H1 (cell line): ENCODE results near the gene TIE1. TPM values are rescaled to one million over a fixed set of nuclear protein-coding genes. Genes with fewer than 3 reads are reported as not detected.

Experiments used
- CTCF ChIA-PET: fragments of 300-600 bp; sonication (Branson Sonifier 250); formaldehyde crosslinking; loops from one replicate; lab custom pipeline; 2021; ENCODE audit not compliant: partially characterized antibody; lab: Charles Lee
- POLR2A ChIA-PET: fragments of 300-600 bp; sonication (Branson Sonifier 250); formaldehyde crosslinking; loops from one replicate; lab custom pipeline; 2021; ENCODE audit warnings: inconsistent platforms; ENCODE audit not compliant: partially characterized antibody; lab: Charles Lee
- DNase-seq, 2 experiments: peaks; one replicate each; pipeline versions ENCODE4 v3.0.0 to v3.0.0-alpha.2; 2010 to 2022; ENCODE audit warnings: low spot score in 2 of 2, low read depth in 1 of 2, mixed read lengths in 1 of 2
- FAIRE-seq: peaks from 2 replicates; lab custom pipeline; 2011; peaks lifted over from hg19 to GRCh38; lab: Jason Lieb, UNC
- H2AFZ ChIP-seq: 2 replicates; pipeline ENCODE4 v1.8.1; 2012; ENCODE audit warnings: low read length, inconsistent platforms
- H2AK5ac ChIP-seq: 2 replicates; pipeline ENCODE4 v1.6.1; 2013; ENCODE audit warnings: low read depth, low read length
- H2BK120ac ChIP-seq: replicated peaks from 2 replicates; pipeline ENCODE3; 2013; ENCODE audit warnings: low read depth, low read length, inconsistent platforms
- H2BK12ac ChIP-seq: 2 replicates; pipeline ENCODE4 v1.6.1; 2013; ENCODE audit warnings: low read depth, low read length
- H2BK15ac ChIP-seq: 2 replicates; pipeline ENCODE4 v1.6.1; 2013; ENCODE audit warnings: low read length
- H2BK20ac ChIP-seq: 2 replicates; pipeline ENCODE4 v1.6.1; 2013; ENCODE audit warnings: low read length
- H2BK5ac ChIP-seq: 2 replicates; pipeline ENCODE4 v1.6.1; 2013; ENCODE audit warnings: low read depth, low read length
- H3K14ac ChIP-seq: 2 replicates; pipeline ENCODE4 v1.6.1; 2013; ENCODE audit warnings: inconsistent platforms; ENCODE audit not compliant: insufficient read length
- H3K18ac ChIP-seq: 2 replicates; pipeline ENCODE4 v1.6.1; 2013; ENCODE audit warnings: low read length; ENCODE audit errors: extremely low read depth
- H3K23ac ChIP-seq: 2 replicates; pipeline ENCODE4 v1.6.1; 2013; ENCODE audit warnings: inconsistent platforms; ENCODE audit not compliant: insufficient read length
- H3K23me2 ChIP-seq: 2 replicates; pipeline ENCODE4 v1.6.1; 2013; ENCODE audit warnings: low read depth, low read length
- H3K27ac ChIP-seq: 2 replicates; pipeline ENCODE4 v1.6.1; 2011; ENCODE audit warnings: low read depth, low read length, inconsistent platforms
- H3K27me3 ChIP-seq, 4 experiments: replicated peaks in 1 of 4; 1 replicate in 1 of 4; 2 replicates in 3 of 4; pipeline versions ENCODE4 v1.6.1 to v1.8.1; 2011 to 2013; ENCODE audit warnings: low read length in 3 of 4, mild to moderate bottlenecking in 3 of 4, inconsistent platforms in 2 of 4, mixed read lengths in 2 of 4, moderate library complexity in 1 of 4; ENCODE audit not compliant: control insufficient read depth in 3 of 4, insufficient read depth in 3 of 4; ENCODE audit errors: extremely low read depth in 1 of 4
- H3K36me3 ChIP-seq, 4 experiments: 2 replicates each; pipeline versions ENCODE4 v1.6.1 to v1.8.1; 2011 to 2013; ENCODE audit warnings: mild to moderate bottlenecking in 4 of 4, low read length in 3 of 4, moderate library complexity in 2 of 4, control low read depth in 1 of 4, inconsistent platforms in 1 of 4; ENCODE audit not compliant: insufficient read depth in 4 of 4, control insufficient read depth in 2 of 4
- H3K4ac ChIP-seq: replicated peaks from 2 replicates; pipeline ENCODE3; 2013; ENCODE audit warnings: low read length, low read depth, mixed read lengths, inconsistent platforms; ENCODE audit not compliant: insufficient read length
- H3K4me1 ChIP-seq, 4 experiments: replicated peaks in 1 of 4; 1 replicate in 1 of 4; 2 replicates in 3 of 4; pipeline versions ENCODE4 v1.6.1 to v1.8.1; 2011 to 2013; ENCODE audit warnings: low read length in 3 of 4, inconsistent platforms in 2 of 4, mixed read lengths in 1 of 4; ENCODE audit not compliant: insufficient read depth in 4 of 4, control insufficient read depth in 3 of 4
- H3K4me2 ChIP-seq, 2 experiments: 2 replicates each; pipeline versions ENCODE4 v1.6.1 to v1.8.1; 2011 to 2013; ENCODE audit warnings: low read depth in 2 of 2, low read length in 2 of 2, control low read depth in 1 of 2, inconsistent platforms in 1 of 2, mild to moderate bottlenecking in 1 of 2; ENCODE audit not compliant: insufficient read depth in 1 of 2
- H3K4me3 ChIP-seq, 4 experiments: fragments of 200-600, 300-600 bp in 1 of 4; sonication (generic), shearing (Covaris generic), sonication (Bioruptor Twin) in 1 of 4; 2 replicates each; pipeline versions ENCODE4 v1.5.1 to v1.8.1; 2011 to 2016; ENCODE audit warnings: low read length in 4 of 4, low read depth in 3 of 4, control low read depth in 2 of 4, inconsistent platforms in 2 of 4, mild to moderate bottlenecking in 2 of 4, mixed read lengths in 1 of 4, moderate library complexity in 1 of 4; ENCODE audit not compliant: insufficient read depth in 2 of 4; ENCODE audit errors: extremely low read depth in 1 of 4
- H3K56ac ChIP-seq: replicated peaks from 2 replicates; pipeline ENCODE3; 2013; ENCODE audit warnings: low read depth, mild to moderate bottlenecking, mixed read lengths, low read length, inconsistent platforms; ENCODE audit not compliant: insufficient read length
- H3K79me1 ChIP-seq: 2 replicates; pipeline ENCODE4 v1.6.1; 2013; ENCODE audit warnings: low read depth, low read length, control low read depth
- H3K79me2 ChIP-seq, 2 experiments: 2 replicates each; pipeline versions ENCODE4 v1.6.1 to v1.8.1; 2012 to 2013; ENCODE audit warnings: low read length in 2 of 2, mild to moderate bottlenecking in 2 of 2, inconsistent platforms in 1 of 2; ENCODE audit not compliant: insufficient read depth in 2 of 2, control insufficient read depth in 1 of 2
- H3K9ac ChIP-seq, 4 experiments: replicated peaks in 1 of 4; 1 replicate in 1 of 4; 2 replicates in 3 of 4; pipeline versions ENCODE4 v1.6.1 to v1.8.1; 2011 to 2013; ENCODE audit warnings: low read depth in 3 of 4, low read length in 3 of 4, control low read depth in 2 of 4, mild to moderate bottlenecking in 2 of 4, moderate library complexity in 2 of 4, inconsistent platforms in 1 of 4; ENCODE audit errors: extremely low read depth in 1 of 4
- H3K9me3 ChIP-seq, 2 experiments: 2 replicates each; pipeline versions ENCODE4 v1.6.1 to v1.8.1; 2012 to 2013; ENCODE audit warnings: mild to moderate bottlenecking in 2 of 2, moderate library complexity in 2 of 2, control low read depth in 1 of 2, inconsistent platforms in 1 of 2, low read depth in 1 of 2, low read length in 1 of 2, mixed read lengths in 1 of 2; ENCODE audit not compliant: insufficient read depth in 2 of 2
- H4K20me1 ChIP-seq, 2 experiments: replicated peaks in 1 of 2; 2 replicates each; pipeline versions ENCODE3 to v1.8.1; 2011 to 2013; ENCODE audit warnings: inconsistent platforms in 2 of 2, low read length in 2 of 2, mild to moderate bottlenecking in 1 of 2; ENCODE audit not compliant: insufficient read depth in 2 of 2, control insufficient read depth in 1 of 2
- H4K5ac ChIP-seq: 2 replicates; pipeline ENCODE4 v1.6.1; 2013; ENCODE audit warnings: low read length, low read depth, mixed read lengths, inconsistent platforms; ENCODE audit not compliant: insufficient read length
- H4K8ac ChIP-seq: 2 replicates; pipeline ENCODE4 v1.8.0; 2013; ENCODE audit warnings: mild to moderate bottlenecking, moderate library complexity, low read length, inconsistent platforms; ENCODE audit not compliant: insufficient read depth; ENCODE audit errors: extremely low read depth
- H4K91ac ChIP-seq: replicated peaks from 2 replicates; pipeline ENCODE3; 2013; ENCODE audit warnings: low read length, mixed read lengths, inconsistent platforms; ENCODE audit not compliant: insufficient read length
- BCL11A ChIP-seq, 2 experiments: IDR thresholded peaks; one replicate each; pipeline ENCODE4 v1.6.1; 2011; ENCODE audit warnings: low read depth in 2 of 2, low read length in 2 of 2, mild to moderate bottlenecking in 2 of 2
- RAD21 ChIP-seq, 2 experiments: IDR thresholded peaks in 1 of 2; conservative IDR thresholded peaks in 1 of 2; 2 replicates each; pipeline ENCODE4 v1.6.1; 2011; ENCODE audit warnings: low read depth in 2 of 2, low read length in 2 of 2, improper control_type of control experiment in 1 of 2, inconsistent platforms in 1 of 2, mild to moderate bottlenecking in 1 of 2, moderate library complexity in 1 of 2
- WGBS, 2 experiments: shearing (Covaris generic) in 1 of 2; methylation state at CpG; one replicate each; pipeline versions ENCODE4 v1.1.6 to v1.1.7; 2013 to 2015; ENCODE audit warnings: low lambda C conversion rate in 2 of 2, mixed read lengths in 2 of 2, inconsistent platforms in 1 of 2, low coverage in 1 of 2, missing lambda C conversion rate in 1 of 2; ENCODE audit not compliant: insufficient replicate concordance in 2 of 2, insufficient coverage in 1 of 2, insufficient read length in 1 of 2; ENCODE audit errors: extremely low coverage in 1 of 2, missing lambda C conversion rate in 1 of 2; 5-methylcytosine and 5-hydroxymethylcytosine counted together
- polyA plus RNA-seq, 7 experiments: library from polyadenylated mRNA; depleted of rRNA in 3 of 7; stranded (reverse) in 5 of 7; unstranded in 2 of 7; fragments of >200 nt in 5 of 7; fragments of 200-250 nt in 2 of 7; gene quantifications; 1 replicate in 5 of 7; 2 replicates in 1 of 7; 4 replicates in 1 of 7; pipeline versions ENCODE4 v1.2.1 to v1.2.3, GENCODE V29; 2011 to 2013; ENCODE audit warnings: missing spikeins in 2 of 7, mixed read lengths in 2 of 7
- total RNA-seq: library from RNA; stranded (reverse); fragmentation: NEBNext Ultra II Directional; extraction: Animal tissue kit (Norgen Biotek cat#: 25700); gene quantifications from 2 replicates; pipeline ENCODE4 v1.2.1, GENCODE V29; 2021

The TIE1 gene
- total and polyA plus RNA-seq, 2 of the 8 experiments (the other 6 are each of a cell fraction or from before 2014, with no cell fraction given), result 0.74 to 2.2 TPM

DNA sequence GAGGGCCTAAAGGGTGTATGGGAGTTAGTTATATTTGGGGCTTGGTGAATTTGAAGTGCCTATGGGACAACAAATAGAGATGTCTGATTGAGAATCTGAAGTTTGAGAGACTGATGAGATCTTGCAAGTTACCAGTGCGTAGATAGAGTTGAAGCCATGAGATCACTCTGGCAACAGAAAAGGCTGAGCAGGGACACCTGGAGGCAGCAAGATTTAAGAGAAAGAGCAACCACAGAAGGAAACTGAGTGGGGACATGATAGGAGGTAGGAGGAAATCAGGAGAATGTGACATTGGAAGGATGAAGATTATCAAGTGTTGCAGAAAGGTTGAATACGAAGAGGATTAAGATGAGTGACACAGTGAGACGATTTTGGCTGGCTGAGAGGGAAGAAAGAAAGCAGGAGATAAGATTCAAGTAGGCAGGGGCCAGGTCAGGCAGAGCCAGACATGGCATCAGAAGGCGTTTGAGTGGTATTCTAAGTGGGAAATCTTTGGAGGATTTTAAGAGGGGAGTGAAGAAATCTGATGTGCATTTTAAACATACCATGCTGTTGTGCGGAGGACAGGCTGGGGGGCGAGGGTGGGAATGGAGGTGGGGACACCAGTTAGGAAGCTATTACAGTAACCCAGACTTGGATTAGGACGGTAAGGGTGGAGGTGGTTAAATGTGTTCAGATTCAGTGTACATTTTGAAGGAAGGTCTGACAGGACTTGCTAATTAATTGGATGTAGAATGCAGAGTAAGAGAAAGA, 33.8 kb downstream of the TIE1 start:
- ChIA-PET CTCF (interaction anchor here (0.8 to 1.3 kb wide), 4 partner anchors 18 to 108 kb away, joined by 3 to 4 read pairs (median 4); no protein-coding TSS in a partner anchor), POLR2A (interaction anchor here (0.6 to 1.4 kb wide), 2 partner anchors 24 to 371 kb away, joined by 3 to 5 read pairs; partner anchors contain the start of gene CDC20)
- Histone ChIP-seq H2BK20ac (no peak overlapping the region), H4K91ac (no peak overlapping the region), H3K14ac (no peak overlapping the region), H4K8ac (no peak overlapping the region), H2BK120ac (no peak overlapping the region), H2BK15ac (peak overlapping the region; percentile 18; the same call in 1 of the 2 replicates), H3K9me3 (no peaks in the 10 kb centered on the region), H2BK12ac (no peak overlapping the region), H3K4ac (no peak overlapping the region), H3K56ac (no peak overlapping the region), H3K23ac (no peak overlapping the region), H3K9ac (no peak overlapping the region), H3K27ac (no peak overlapping the region), H2AFZ (no peak overlapping the region), H3K23me2 (no peaks in the 10 kb centered on the region), H3K79me2 (no peaks in the 10 kb centered on the region), H3K18ac (no peak overlapping the region), H3K27me3 (no peaks in the 10 kb centered on the region), H3K4me2 (no peak overlapping the region), H3K4me3 (no peak overlapping the region), H4K20me1 (no peaks in the 10 kb centered on the region), H3K4me1 (peaks cover 0 to 8% (median 3%) of the 10 kb centered on the region in 4 experiments; a peak in 3 of 7 replicates), H3K36me3 (no peaks in the 10 kb centered on the region), H3K79me1 (no peaks in the 10 kb centered on the region), H4K5ac (no peak overlapping the region), H2BK5ac (no peak overlapping the region), H2AK5ac (no peak overlapping the region)
- FAIRE-seq (no peak), DNase-seq (no peak)
- WGBS, 2 experiments, result 90 to 100% methylated on average over 1 to 7 of the region's 7 CpGs
- TF ChIP-seq RAD21 (IDR thresholded peaks at IDR 0.05 in 1 of 2, conservative IDR thresholded peaks at IDR 0.05 in 1 of 2; ENCODE audit: low read depth in 2 of 2, low read length in 2 of 2) (peak in 1 of 2 experiments; percentile 13; a peak in 1 of 4 replicates), BCL11A (IDR thresholded peaks at IDR 0.05; ENCODE audit: low read depth in 2 of 2, low read length in 2 of 2) (no peak)
